Activated CD8-positive, alpha-beta T cell treated with anti-CD3 and anti-CD28 coated beads for 36 hours (primary cell): Measurements from ENCODE around the gene RAB4B. TPM values are rescaled to one million over a fixed set of nuclear protein-coding genes. Genes with fewer than 3 reads are reported as not detected.
"Not testable (repeated sequence)": the region's sequence is repeated elsewhere in the genome, so short reads cannot be mapped to it uniquely, and the experiment has no call there.

ENCODE experiments used
- ATAC-seq: fragments of 200-7000 bp; cut with Tn5 transposase; one replicate; pipeline ENCODE4 v1.10.0; 2021; ENCODE audit warnings: mild to moderate bottlenecking, moderate library complexity
- CTCF ChIA-PET: fragments of 350-600 bp; sonication (Branson Sonifier 250); formaldehyde crosslinking; loops from one replicate; lab custom pipeline; 2021; ENCODE audit warnings: antibody characterized with exemption; lab: Charles Lee
- POLR2A ChIA-PET: fragments of 350-600 bp; sonication (Branson Sonifier 250); formaldehyde crosslinking; loops from one replicate; lab custom pipeline; 2021; ENCODE audit warnings: antibody characterized with exemption; lab: Charles Lee
- DNase-seq: peaks from one replicate; pipeline ENCODE4 v3.0.0-alpha.2; 2020
- H3K27ac Mint-ChIP-seq: one replicate; pipeline ENCODE4 v1.8.0; 2021; ENCODE audit warnings: mild to moderate bottlenecking, mixed read lengths
- H3K27me3 Mint-ChIP-seq: one replicate; pipeline ENCODE4 v1.8.0; 2021; ENCODE audit warnings: mixed read lengths
- H3K36me3 Mint-ChIP-seq: one replicate; pipeline ENCODE4 v1.8.0; 2021; ENCODE audit warnings: low read depth, mixed read lengths
- H3K4me1 Mint-ChIP-seq: one replicate; pipeline ENCODE4 v1.8.0; 2021; ENCODE audit warnings: low read depth, mixed read lengths
- H3K4me3 Mint-ChIP-seq: one replicate; pipeline ENCODE4 v1.8.0; 2021; ENCODE audit warnings: mild to moderate bottlenecking, moderate library complexity, mixed read lengths
- H3K9me3 Mint-ChIP-seq: one replicate; pipeline ENCODE4 v1.8.0; 2021; ENCODE audit warnings: mixed read lengths
- CTCF ChIP-seq: fragments of 200-600 bp; IDR thresholded peaks from one replicate; pipeline ENCODE4 v1.8.0; 2022; ENCODE audit warnings: antibody characterized with exemption, mild to moderate bottlenecking
- intact Hi-C: fragments of 100-400 bp; cut with micrococcal nuclease; formaldehyde crosslinking; loops from one replicate; pipeline ENCODE4 v1.10.0; 2022
- total RNA-seq, 2 experiments: library from RNA; stranded (reverse); gene quantifications; one replicate each; pipeline ENCODE4 v1.2.3, GENCODE V29; 2021

The RAB4B gene
- 10 to 100 TPM; 39.7 to 42.3 TPM for total RNA-seq

GRCh38 chr19:40777937-40778705 is at the start of gene RAB4B:
Gene RAB4B, plus strand, starts transcription at chr19:40778247. Its CDS starts 129 bp downstream, at chr19:40778376.
- H3K27me3 Mint-ChIP-seq, result no peaks in the 10 kb centered on the region
- intact Hi-C loops, result loop anchor here (2.0 kb wide), 1 partner anchor 15 kb away; no protein-coding TSS in a partner anchor
- peaks cover 17% of the 10 kb centered on the region for H3K36me3 Mint-ChIP-seq
- TF ChIP-seq CTCF, result no peak
- ATAC-seq (peak; percentile 77), DNase-seq (peak; percentile 100)
- no peaks in the 10 kb centered on the region for H3K9me3 Mint-ChIP-seq
- ChIA-PET POLR2A (interaction anchor here (0.6 to 3.6 kb wide), 22 partner anchors 8 to 777 kb away, joined by 3 to 22 read pairs (median 5); partner anchors contain the start of genes ACTMAP, COQ8B, EGLN2 and ITPKC), CTCF (interaction anchor here (0.6 to 4.0 kb wide), 20 partner anchors 9 to 1060 kb away, joined by 3 to 32 read pairs (median 5); partner anchors contain the start of genes ACTMAP, COQ8B, EGLN2 and ITPKC)
- H3K4me1 Mint-ChIP-seq, result peaks cover 50% of the 10 kb centered on the region
- H3K4me3 Mint-ChIP-seq, result peak within 1 kb of the TSS; percentile 92
- H3K27ac Mint-ChIP-seq, result peak within 1 kb of the TSS; percentile 96

- intact Hi-C loops, H3K4me3 Mint-ChIP-seq, H3K9me3 Mint-ChIP-seq, H3K27ac Mint-ChIP-seq, ATAC-seq, H3K4me1 Mint-ChIP-seq, H3K27me3 Mint-ChIP-seq, DNase-seq: not testable (repeated sequence)
- H3K36me3 Mint-ChIP-seq, result peaks cover 31% of the 10 kb centered on the region
- CTCF ChIA-PET, result interaction anchor here (0.6 to 1.0 kb wide), 3 partner anchors 42 to 95 kb away, joined by 3 to 6 read pairs (median 4); no protein-coding TSS in a partner anchor
- POLR2A ChIA-PET, result interaction anchor here (0.6 kb wide), 2 partner anchors 15 to 291 kb away, joined by 3 read pairs; no protein-coding TSS in a partner anchor
Observed at GRCh38 chr19:40730065-40730464, 48.0 kb upstream of the RAB4B start.

GRCh38 chr19:40732304-40732703 is 45.7 kb upstream of the RAB4B start:
- intact Hi-C loops, H3K9me3 Mint-ChIP-seq, H3K4me3 Mint-ChIP-seq, H3K4me1 Mint-ChIP-seq, H3K27me3 Mint-ChIP-seq, DNase-seq, H3K27ac Mint-ChIP-seq, ATAC-seq: not testable (repeated sequence)
- POLR2A ChIA-PET, result interaction anchor here (1.0 kb wide), 1 partner anchor 9 kb away, joined by 3 read pairs; no protein-coding TSS in a partner anchor
- H3K36me3 Mint-ChIP-seq, result peaks cover 26% of the 10 kb centered on the region
- CTCF ChIA-PET, result interaction anchor here (1.2 to 2.1 kb wide), 3 partner anchors 10 to 98 kb away, joined by 3 to 7 read pairs (median 5); partner anchors contain the start of gene ITPKC

- POLR2A ChIA-PET, result interaction anchor here (1.2 kb wide), 2 partner anchors 9 to 65 kb away, joined by 3 read pairs; no protein-coding TSS in a partner anchor
Observed at GRCh38 chr19:40733149-40733548, 44.9 kb upstream of the RAB4B start.

GRCh38 chr19:40735013-40735771 is 42.9 kb upstream of the RAB4B start:
- no peak for DNase-seq
- no peak for TF ChIP-seq CTCF
- peaks cover 21% of the 10 kb centered on the region for H3K36me3 Mint-ChIP-seq
- ATAC-seq, result no peak
- intact Hi-C loops, result no loop called here
- CTCF ChIA-PET, result no interaction called here
- no peak overlapping the region for H3K4me3 Mint-ChIP-seq
- POLR2A ChIA-PET, result interaction anchor here (0.7 kb wide), 1 partner anchor 116 kb away, joined by 4 read pairs; no protein-coding TSS in a partner anchor
- no peak overlapping the region for H3K27ac Mint-ChIP-seq
- no peaks in the 10 kb centered on the region for H3K27me3 Mint-ChIP-seq
- no peaks in the 10 kb centered on the region for H3K9me3 Mint-ChIP-seq
- H3K4me1 Mint-ChIP-seq, result no peaks in the 10 kb centered on the region

More at GRCh38 chr19:40733149-40733548, 44.9 kb upstream of the RAB4B start:
- Mint-ChIP-seq H3K27me3 (no peaks in the 10 kb centered on the region), H3K27ac (no peak overlapping the region), H3K36me3 (peaks cover 24% of the 10 kb centered on the region), H3K4me3 (no peak overlapping the region), H3K4me1 (no peaks in the 10 kb centered on the region), H3K9me3 (no peaks in the 10 kb centered on the region)
- intact Hi-C loops, result no loop called here
- CTCF ChIA-PET, result interaction anchor here (0.9 to 2.1 kb wide), 4 partner anchors 9 to 99 kb away, joined by 3 to 7 read pairs (median 4); no protein-coding TSS in a partner anchor
- ATAC-seq, result no peak
- TF ChIP-seq CTCF, result no peak
- no peak for DNase-seq
